ENCODE data around the gene STRN4. TPM values are rescaled to one million over a fixed set of nuclear protein-coding genes. Genes with fewer than 3 reads are reported as not detected.

Gene STRN4
- total RNA-seq, 2 donors from 2014 or later = 51.4 to 55.5 TPM

DNA sequence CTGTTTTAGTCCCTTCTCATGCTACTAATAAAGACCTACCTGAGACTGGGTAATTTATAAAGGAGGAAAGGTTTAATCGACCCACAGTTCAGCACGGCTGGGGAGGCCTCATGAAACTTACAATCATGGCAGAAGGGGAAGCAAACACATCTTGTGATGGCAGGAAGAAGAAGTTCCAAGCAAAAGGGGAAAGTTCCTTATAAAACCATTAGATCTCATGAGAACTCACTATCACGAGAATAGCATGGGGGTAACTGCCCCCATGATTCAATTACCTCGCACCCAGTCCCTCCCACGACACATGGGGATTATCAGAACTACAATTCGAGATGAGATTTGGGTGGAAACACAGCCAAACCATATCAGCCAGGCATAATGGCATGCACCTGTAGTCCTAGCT lies 13.0 kb upstream of the STRN4 start:
- no peak for ATAC-seq
- intact Hi-C loops (cut with DNase I) = loop anchor here (5.0 to 10.0 kb wide), 2 partner anchors 83 to 236 kb away; no protein-coding TSS in a partner anchor
- TF ChIP-seq POLR2A (IDR thresholded peaks at IDR 0.05) = no peak
- TF ChIP-seq, protein P1, sequence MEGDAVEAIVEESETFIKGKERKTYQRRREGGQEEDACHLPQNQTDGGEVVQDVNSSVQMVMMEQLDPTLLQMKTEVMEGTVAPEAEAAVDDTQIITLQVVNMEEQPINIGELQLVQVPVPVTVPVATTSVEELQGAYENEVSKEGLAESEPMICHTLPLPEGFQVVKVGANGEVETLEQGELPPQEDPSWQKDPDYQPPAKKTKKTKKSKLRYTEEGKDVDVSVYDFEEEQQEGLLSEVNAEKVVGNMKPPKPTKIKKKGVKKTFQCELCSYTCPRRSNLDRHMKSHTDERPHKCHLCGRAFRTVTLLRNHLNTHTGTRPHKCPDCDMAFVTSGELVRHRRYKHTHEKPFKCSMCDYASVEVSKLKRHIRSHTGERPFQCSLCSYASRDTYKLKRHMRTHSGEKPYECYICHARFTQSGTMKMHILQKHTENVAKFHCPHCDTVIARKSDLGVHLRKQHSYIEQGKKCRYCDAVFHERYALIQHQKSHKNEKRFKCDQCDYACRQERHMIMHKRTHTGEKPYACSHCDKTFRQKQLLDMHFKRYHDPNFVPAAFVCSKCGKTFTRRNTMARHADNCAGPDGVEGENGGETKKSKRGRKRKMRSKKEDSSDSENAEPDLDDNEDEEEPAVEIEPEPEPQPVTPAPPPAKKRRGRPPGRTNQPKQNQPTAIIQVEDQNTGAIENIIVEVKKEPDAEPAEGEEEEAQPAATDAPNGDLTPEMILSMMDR (IDR thresholded peaks at IDR 0.05) = no peak
- H3K27me3 ChIP-seq = no peaks in the 10 kb centered on the region
- no peak overlapping the region for H3K27ac ChIP-seq
- H3K4me1 ChIP-seq = peaks cover 15% of the 10 kb centered on the region
- H3K4me3 ChIP-seq = no peak overlapping the region
- DNase-seq = no peak
- no peaks in the 10 kb centered on the region for H3K36me3 ChIP-seq (replicated peaks in 1 of 2; ENCODE audit: insufficient read depth in 1 of 2, low read depth in 2 of 2)
- no peaks in the 10 kb centered on the region for H3K9me3 ChIP-seq
- WGBS, 2 donors = 70 to 74% methylated on average over 6 of the region's 6 CpGs

DNA sequence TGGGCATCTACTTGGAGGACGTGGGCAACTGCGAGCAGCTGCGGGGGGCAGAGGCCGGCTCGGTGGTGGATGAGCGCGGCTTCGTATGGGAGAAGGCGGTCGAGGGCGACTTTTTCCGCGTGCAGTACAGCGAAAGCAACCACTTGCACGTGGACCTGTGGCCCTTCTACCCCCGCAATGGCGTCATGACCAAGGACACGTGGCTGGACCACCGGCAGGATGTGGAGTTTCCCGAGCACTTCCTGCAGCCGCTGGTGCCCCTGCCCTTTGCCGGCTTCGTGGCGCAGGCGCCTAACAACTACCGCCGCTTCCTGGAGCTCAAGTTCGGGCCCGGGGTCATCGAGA lies 10.3 kb upstream of the STRN4 start:
- Histone ChIP-seq H3K36me3 (replicated peaks in 1 of 2; ENCODE audit: insufficient read depth in 1 of 2, low read depth in 2 of 2) (no peaks in the 10 kb centered on the region), H3K9me3 (no peaks in the 10 kb centered on the region), H3K27ac (no peak overlapping the region), H3K4me1 (peaks cover 11% of the 10 kb centered on the region), H3K27me3 (no peaks in the 10 kb centered on the region), H3K4me3 (no peak overlapping the region)
- DNase-seq (no peak), ATAC-seq (no peak)
- WGBS, 2 donors = 84% methylated on average over 10 to 30 of the region's 30 CpGs
- intact Hi-C loops (cut with DNase I) = loop anchor here (5.0 to 10.0 kb wide), 2 partner anchors 86 to 238 kb away; no protein-coding TSS in a partner anchor
- no peak for TF ChIP-seq POLR2A (IDR thresholded peaks at IDR 0.05)
- TF ChIP-seq, protein P1 (IDR thresholded peaks at IDR 0.05) = no peak

- intact Hi-C loops (cut with DNase I) = loop anchor here (5.0 to 10.0 kb wide), 2 partner anchors 86 to 239 kb away; no protein-coding TSS in a partner anchor
These were observed 9.7 kb upstream of the STRN4 start for GRCh38 chr19:46755853-46756543.

DNA sequence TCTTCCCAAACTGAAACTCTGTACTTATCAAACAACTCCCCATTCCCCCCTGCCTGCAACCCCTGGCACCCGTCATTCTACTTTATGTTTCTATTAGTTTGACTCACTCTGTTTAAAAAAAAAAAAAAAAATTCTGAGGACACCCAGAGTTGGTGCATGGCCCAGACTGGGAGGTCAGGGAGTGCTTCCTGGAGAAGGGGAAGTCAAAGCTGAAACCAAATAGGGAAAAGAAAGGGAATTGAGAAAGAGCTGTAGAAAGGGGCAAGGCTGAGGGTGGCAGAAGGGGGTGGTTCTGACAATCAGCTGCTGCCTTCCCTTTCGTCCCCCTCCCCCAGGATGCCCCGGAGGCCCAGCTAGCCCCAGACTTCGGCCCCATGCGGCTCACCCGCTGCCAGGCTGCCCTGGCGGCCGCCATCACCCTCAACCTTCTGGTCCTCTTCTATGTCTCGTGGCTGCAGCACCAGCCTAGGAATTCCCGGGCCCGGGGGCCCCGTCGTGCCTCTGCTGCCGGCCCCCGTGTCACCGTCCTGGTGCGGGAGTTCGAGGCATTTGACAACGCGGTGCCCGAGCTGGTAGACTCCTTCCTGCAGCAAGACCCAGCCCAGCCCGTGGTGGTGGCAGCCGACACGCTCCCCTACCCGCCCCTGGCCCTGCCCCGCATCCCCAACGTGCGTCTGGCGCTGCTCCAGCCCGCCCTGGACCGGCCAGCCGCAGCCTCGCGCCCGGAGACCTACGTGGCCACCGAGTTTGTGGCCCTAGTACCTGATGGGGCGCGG lies 9.0 kb upstream of the STRN4 start:
- WGBS, 2 donors = 83 to 88% methylated on average over 10 to 23 of the region's 39 CpGs
- H3K27me3 ChIP-seq = no peaks in the 10 kb centered on the region
- DNase-seq (no peak), ATAC-seq (no peak)
- no peak overlapping the region for H3K27ac ChIP-seq
- H3K9me3 ChIP-seq = no peaks in the 10 kb centered on the region
- TF ChIP-seq POLR2A (IDR thresholded peaks at IDR 0.05) = no peak
- TF ChIP-seq, protein P1 (IDR thresholded peaks at IDR 0.05) = no peak
- H3K36me3 ChIP-seq (replicated peaks in 1 of 2; ENCODE audit: insufficient read depth in 1 of 2, low read depth in 2 of 2) = no peaks in the 10 kb centered on the region
- H3K4me1 ChIP-seq = peaks cover 5% of the 10 kb centered on the region
- intact Hi-C loops (cut with DNase I) = loop anchor here (5.0 to 10.0 kb wide), 2 partner anchors 87 to 240 kb away; no protein-coding TSS in a partner anchor
- no peak overlapping the region for H3K4me3 ChIP-seq

More at GRCh38 chr19:46755853-46756543, 9.7 kb upstream of the STRN4 start:
- WGBS, 2 donors = 93 to 95% methylated on average over 55 to 75 of the region's 86 CpGs
- Histone ChIP-seq H3K27me3 (no peaks in the 10 kb centered on the region), H3K27ac (no peak overlapping the region), H3K9me3 (no peaks in the 10 kb centered on the region), H3K4me3 (no peak overlapping the region), H3K36me3 (replicated peaks in 1 of 2; ENCODE audit: insufficient read depth in 1 of 2, low read depth in 2 of 2) (no peaks in the 10 kb centered on the region), H3K4me1 (peaks cover 6% of the 10 kb centered on the region)
- no peak for DNase-seq
- ATAC-seq = no peak
- TF ChIP-seq POLR2A (IDR thresholded peaks at IDR 0.05) = no peak
- TF ChIP-seq, protein P1 (IDR thresholded peaks at IDR 0.05) = no peak
